WI38 (cell line): Measurements from ENCODE around the gene YOD1.
"Not testable (repeated sequence)": the region's sequence is repeated elsewhere in the genome, so short reads cannot be mapped to it uniquely, and the experiment has no call there.

ENCODE experiments used
- H3K4me3 ChIP-seq: 2 replicates; pipeline ENCODE4 v1.5.1; 2011; ENCODE audit warnings: low read depth, mild to moderate bottlenecking, control low read depth, low read length
- CTCF ChIP-seq: IDR thresholded peaks from 2 replicates; pipeline ENCODE4 v1.5.1; 2012; ENCODE audit warnings: low read depth, mild to moderate bottlenecking, control low read depth, low read length

The YOD1 gene

GRCh38 chr1:207049054-207049453 lies 2.0 kb downstream of the YOD1 start:
- TF ChIP-seq CTCF = no peak
- no peak overlapping the region for H3K4me3 ChIP-seq

- no peak for TF ChIP-seq CTCF
- H3K4me3 ChIP-seq = no peak overlapping the region
Measured at GRCh38 chr1:207048041-207048440, 3.0 kb downstream of the YOD1 start.

- no peak overlapping the region for H3K4me3 ChIP-seq
- TF ChIP-seq CTCF = no peak
Measured at GRCh38 chr1:207047505-207047904, 3.5 kb downstream of the YOD1 start.

- no peak for TF ChIP-seq CTCF
Measured at GRCh38 chr1:207045453-207045852, 5.6 kb downstream of the YOD1 start.

GRCh38 chr1:207041397-207041796 lies 9.6 kb downstream of the YOD1 start:
- not testable (repeated sequence) for H3K4me3 ChIP-seq

More at GRCh38 chr1:207045453-207045852, 5.6 kb downstream of the YOD1 start:
- H3K4me3 ChIP-seq = no peak overlapping the region

- TF ChIP-seq CTCF = no peak
- H3K4me3 ChIP-seq = no peak overlapping the region
Measured at GRCh38 chr1:207040181-207040533, 10.9 kb downstream of the YOD1 start.

- H3K4me3 ChIP-seq = no peak overlapping the region
- no peak for TF ChIP-seq CTCF
Measured at GRCh38 chr1:207039380-207040180, 11.4 kb downstream of the YOD1 start.

GRCh38 chr1:207036865-207037264 lies 14.1 kb downstream of the YOD1 start:
- no peak for TF ChIP-seq CTCF
- no peak overlapping the region for H3K4me3 ChIP-seq
